HG02588 (cell line): ENCODE data around the gene CLDN10.
"Not testable (repeated sequence)": the region's sequence is repeated elsewhere in the genome, so short reads cannot be mapped to it uniquely, and the experiment has no call there.

Experiments used
- ATAC-seq: cut with Tn5 transposase; IDR thresholded peaks from one replicate; pipeline ENCODE4 v1.9.1; 2021; ENCODE audit warnings: mild to moderate bottlenecking, moderate library complexity; ENCODE audit not compliant: unreplicated experiment

The CLDN10 gene

GRCh38 chr13:95552539-95553441 is at the start of gene CLDN10:
TSS of gene CLDN10 (plus strand) at chr13:95552720. CDS start at chr13:95552754, 34 bp downstream.
- no peak for ATAC-seq

- no peak for ATAC-seq
Observed at GRCh38 chr13:95503662-95504061, 48.9 kb upstream of the CLDN10 start.

- ATAC-seq: no peak
Observed at GRCh38 chr13:95505265-95505664, 47.3 kb upstream of the CLDN10 start.

GRCh38 chr13:95505986-95506385 is 46.5 kb upstream of the CLDN10 start:
- no peak for ATAC-seq

GRCh38 chr13:95507991-95508390 is 44.5 kb upstream of the CLDN10 start:
- ATAC-seq: no peak

- ATAC-seq: no peak
Observed at GRCh38 chr13:95508996-95509395, 43.5 kb upstream of the CLDN10 start.

GRCh38 chr13:95509521-95510310 is 42.8 kb upstream of the CLDN10 start:
- ATAC-seq: no peak

- ATAC-seq: no peak
Observed at GRCh38 chr13:95510950-95511349, 41.6 kb upstream of the CLDN10 start.

- ATAC-seq: no peak
Observed at GRCh38 chr13:95512424-95512823, 40.1 kb upstream of the CLDN10 start.

GRCh38 chr13:95512957-95513356 is 39.6 kb upstream of the CLDN10 start:
- ATAC-seq: no peak

GRCh38 chr13:95515606-95516005 is 36.9 kb upstream of the CLDN10 start:
- not testable (repeated sequence) for ATAC-seq

GRCh38 chr13:95516021-95516420 is 36.5 kb upstream of the CLDN10 start:
- no peak for ATAC-seq

- no peak for ATAC-seq
Observed at GRCh38 chr13:95516492-95516891, 36.0 kb upstream of the CLDN10 start.

- no peak for ATAC-seq
Observed at GRCh38 chr13:95523598-95523997, 28.9 kb upstream of the CLDN10 start.

- ATAC-seq: no peak
Observed at GRCh38 chr13:95524264-95524901, 28.1 kb upstream of the CLDN10 start.

- no peak for ATAC-seq
Observed at GRCh38 chr13:95527955-95528354, 24.6 kb upstream of the CLDN10 start.

GRCh38 chr13:95530178-95530577 is 22.3 kb upstream of the CLDN10 start:
- ATAC-seq: no peak

- ATAC-seq: no peak
Observed at GRCh38 chr13:95533545-95534160, 18.9 kb upstream of the CLDN10 start.

GRCh38 chr13:95535243-95535642 is 17.3 kb upstream of the CLDN10 start:
- ATAC-seq: peak; percentile 64

GRCh38 chr13:95536632-95537241 is 15.8 kb upstream of the CLDN10 start:
- ATAC-seq: no peak

- ATAC-seq: no peak
Observed at GRCh38 chr13:95540888-95541287, 11.6 kb upstream of the CLDN10 start.
